GM10266 (cell line): ENCODE results near the gene TLE5.
"Not testable (repeated sequence)": the region's sequence is repeated elsewhere in the genome, so short reads cannot be mapped to it uniquely, and the experiment has no call there.

Source experiments
- DNase-seq: peaks from one replicate; pipeline ENCODE4 v3.0.0; 2012; ENCODE audit errors: extremely low spot score
- CTCF ChIP-seq: IDR thresholded peaks from 2 replicates; pipeline ENCODE4 v1.5.1; 2012; ENCODE audit warnings: mild to moderate bottlenecking, low read depth; ENCODE audit not compliant: control insufficient read depth, insufficient read depth; ENCODE audit errors: missing control alignments

TLE5 gene

GRCh38 chr19:3095441-3096191, 33.3 kb upstream of the TLE5 start:
- TF ChIP-seq CTCF, result no peak
- no peak for DNase-seq

- DNase-seq, result no peak
- no peak for TF ChIP-seq CTCF
Measured at GRCh38 chr19:3094601-3095440, 32.5 kb upstream of the TLE5 start.

- DNase-seq, result not testable (repeated sequence)
Measured at GRCh38 chr19:3089299-3089855, 27.1 kb upstream of the TLE5 start.

GRCh38 chr19:3087769-3088168, 25.5 kb upstream of the TLE5 start:
- no peak for TF ChIP-seq CTCF
- DNase-seq, result no peak

GRCh38 chr19:3084943-3085342, 22.6 kb upstream of the TLE5 start:
- DNase-seq, result no peak
- no peak for TF ChIP-seq CTCF

GRCh38 chr19:3083964-3084363, 21.7 kb upstream of the TLE5 start:
- TF ChIP-seq CTCF, result no peak
- DNase-seq, result no peak

- TF ChIP-seq CTCF, result no peak
- no peak for DNase-seq
Measured at GRCh38 chr19:3082331-3082730, 20.0 kb upstream of the TLE5 start.
